ENCODE results near the gene MECP2.

- TF ChIP-seq CTCF (conservative IDR thresholded peaks at IDR 0.05; ENCODE audit: low read length) (no peak), EZH2phosphoT487 (IDR thresholded peaks at IDR 0.05; ENCODE audit: borderline replicate concordance, low read depth, low read length) (no peak)
Observed at GRCh38 chrX:154132366-154132765, 34.8 kb upstream of the MECP2 start.
